ENCODE measurements around the gene KCNQ5. TPM values are rescaled to one million over a fixed set of nuclear protein-coding genes. Genes with fewer than 3 reads are reported as not detected.
A peak's percentile ranks its signal among the peaks of the same experiment; 100 is the strongest.
"Not testable (repeated sequence)": the region's sequence is repeated elsewhere in the genome, so short reads cannot be mapped to it uniquely, and the experiment has no call there.

KCNQ5 gene
- total RNA-seq, 1 experiment from 2014 or later = 4.4 TPM

- DNase-seq (ENCODE audit: low read depth) = no peak
Observed at GRCh38 chr6:72841195-72841594, 219.3 kb downstream of the KCNQ5 start.

DNA sequence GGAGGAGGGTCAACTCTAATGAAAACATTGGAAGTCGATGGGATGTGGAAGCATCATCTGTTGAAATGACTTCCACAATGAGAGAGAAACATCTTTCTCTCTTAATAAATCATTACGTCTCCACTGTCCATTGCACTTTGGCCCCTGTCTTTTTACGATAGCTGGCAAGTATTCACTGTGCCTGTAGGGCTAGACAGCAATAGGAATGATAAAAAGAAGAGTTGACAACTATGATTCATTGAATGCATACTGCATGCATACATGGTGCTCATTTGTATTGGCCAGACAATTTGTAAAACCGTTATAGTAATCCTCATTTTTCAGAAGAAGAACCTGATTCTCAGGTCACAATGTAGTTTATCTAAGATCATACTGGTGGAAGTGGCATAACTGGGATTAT, 220.3 kb downstream of the KCNQ5 start:
- DNase-seq (ENCODE audit: low read depth) = no peak

DNA sequence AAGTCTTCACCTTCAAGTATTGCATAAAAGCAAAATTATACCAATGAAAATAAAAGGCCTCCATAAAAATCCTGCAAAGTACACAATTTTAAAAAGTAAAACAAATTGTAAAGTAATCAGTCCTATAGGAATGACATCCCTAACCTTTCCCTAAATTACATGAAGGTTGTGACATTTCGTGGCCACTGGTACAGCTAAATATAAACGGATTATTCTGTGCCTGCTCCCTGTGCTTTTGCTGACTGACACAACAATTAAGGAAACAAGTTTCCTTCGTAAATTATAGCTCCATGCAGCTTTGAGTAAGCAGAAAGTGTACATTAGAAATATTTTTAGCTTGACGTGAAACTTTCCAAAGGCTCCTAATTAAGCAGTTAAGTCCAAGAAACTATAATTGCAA, 222.8 kb downstream of the KCNQ5 start:
- no peak for DNase-seq (ENCODE audit: low read depth)

GRCh38 chr6:72849346-72849745, 227.5 kb downstream of the KCNQ5 start:
- DNase-seq (ENCODE audit: low read depth) = no peak

GRCh38 chr6:72850040-72850439, 228.2 kb downstream of the KCNQ5 start:
- no peak for DNase-seq (ENCODE audit: low read depth)

DNA sequence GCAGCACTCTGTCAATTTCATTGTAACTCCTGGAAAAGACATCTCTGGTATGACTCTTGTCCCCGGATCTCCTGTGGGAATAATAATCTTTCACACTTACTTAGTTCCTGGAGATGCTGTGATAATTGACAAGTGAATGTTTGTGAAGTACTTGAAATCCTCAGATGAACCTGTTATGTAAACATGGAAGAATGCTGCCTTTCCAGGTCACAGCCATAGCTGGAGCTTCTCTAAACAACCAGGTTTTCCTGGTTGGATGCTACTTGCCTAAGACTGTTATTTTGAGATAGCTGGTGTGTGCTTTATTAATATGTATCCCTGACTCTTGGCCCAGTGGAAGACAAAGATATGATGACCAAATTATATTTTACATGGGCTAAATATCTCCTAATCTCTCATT, 228.6 kb downstream of the KCNQ5 start:
- no peak for DNase-seq (ENCODE audit: low read depth)

- DNase-seq (ENCODE audit: low read depth) = no peak
Observed at GRCh38 chr6:72855471-72855870, 233.6 kb downstream of the KCNQ5 start.

- no peak for DNase-seq (ENCODE audit: low read depth)
Observed at GRCh38 chr6:72856801-72857200, 234.9 kb downstream of the KCNQ5 start.

- DNase-seq (ENCODE audit: low read depth) = no peak
Observed at GRCh38 chr6:72857791-72858585, 236.1 kb downstream of the KCNQ5 start.

DNA sequence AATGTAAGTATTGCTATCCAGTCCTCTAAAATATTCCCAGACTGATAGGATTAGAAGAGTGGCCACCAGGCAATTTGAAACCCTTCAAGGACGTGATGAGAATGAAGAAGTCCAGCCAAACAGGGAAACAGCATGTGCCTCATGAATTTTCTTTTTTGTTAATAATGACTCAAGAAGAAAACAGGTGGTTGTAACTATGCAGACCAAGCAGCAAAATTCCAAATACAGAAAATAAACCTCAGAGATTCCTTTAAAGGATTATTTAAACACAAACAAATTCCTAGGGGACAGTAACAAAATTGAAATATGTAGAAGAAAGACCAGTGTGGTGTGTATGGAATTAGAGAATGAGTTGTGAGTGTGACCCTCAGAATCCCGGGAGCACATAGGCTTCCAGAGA, 239.2 kb downstream of the KCNQ5 start:
- no peak for DNase-seq (ENCODE audit: low read depth)

DNA sequence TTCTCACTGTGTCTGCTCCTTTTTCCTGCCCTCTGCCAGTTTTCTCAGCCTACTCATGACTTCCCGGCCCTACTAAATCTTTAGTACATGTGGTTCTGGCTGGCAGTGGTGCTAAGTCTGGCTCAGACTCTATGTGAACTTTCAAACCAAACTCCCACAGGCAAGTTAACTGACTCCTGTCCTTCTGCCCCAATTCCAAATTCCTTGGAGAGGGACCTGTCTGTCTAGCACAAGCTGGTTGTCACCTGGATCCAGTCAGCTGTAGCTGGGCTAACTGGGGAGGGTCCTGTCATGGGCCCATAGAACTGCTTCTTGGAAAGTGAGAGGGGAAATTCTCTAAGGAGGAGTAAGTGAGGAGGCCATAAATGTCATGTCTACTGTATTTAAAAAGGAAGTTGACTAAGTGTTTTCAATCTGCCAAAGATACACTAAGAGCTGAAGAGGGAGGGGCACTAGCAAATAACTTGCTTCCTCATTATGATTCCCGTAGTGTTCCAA, 240.1 kb downstream of the KCNQ5 start:
- peak; percentile 48 for DNase-seq (ENCODE audit: low read depth)

GRCh38 chr6:72863131-72863530, 241.3 kb downstream of the KCNQ5 start:
- DNase-seq (ENCODE audit: low read depth) = no peak

DNA sequence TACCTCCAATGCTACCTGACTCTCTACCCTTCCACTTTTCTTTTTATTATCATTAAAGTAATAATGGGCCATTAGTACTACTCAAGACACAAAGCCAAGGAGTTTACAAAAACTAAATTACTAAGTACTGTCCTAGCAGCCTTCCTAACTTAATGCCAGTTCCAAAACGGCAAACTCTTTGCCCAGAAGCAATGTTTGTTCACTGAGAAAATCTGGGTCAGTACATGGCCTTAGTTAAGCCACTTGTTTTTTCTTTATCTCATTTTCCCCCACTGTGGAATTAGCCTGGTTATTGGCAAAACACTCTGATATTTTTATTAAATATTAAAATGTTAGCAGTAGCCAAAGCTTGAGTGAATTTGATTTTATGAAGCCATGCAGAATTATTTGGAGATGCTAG, 242.4 kb downstream of the KCNQ5 start:
- DNase-seq (ENCODE audit: low read depth) = no peak

DNA sequence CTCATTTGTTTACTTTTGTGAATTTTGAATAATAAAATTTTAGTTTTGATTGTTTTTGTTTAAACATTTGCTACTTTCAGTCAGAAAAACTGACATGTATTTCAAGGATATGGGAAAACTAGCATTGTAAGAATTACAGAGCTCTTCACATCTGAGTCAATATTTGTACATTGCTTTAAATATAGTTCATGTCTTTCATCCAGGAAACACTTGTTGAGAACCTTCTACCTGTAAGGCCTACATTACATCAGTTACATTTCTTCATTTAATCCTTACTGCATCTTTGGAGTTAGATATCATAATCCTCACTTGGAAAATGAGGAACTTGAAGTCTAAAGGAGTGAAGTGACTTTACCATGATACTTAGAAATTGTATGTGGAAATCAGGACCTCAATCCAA, 242.9 kb downstream of the KCNQ5 start:
- DNase-seq (ENCODE audit: low read depth) = no peak

DNA sequence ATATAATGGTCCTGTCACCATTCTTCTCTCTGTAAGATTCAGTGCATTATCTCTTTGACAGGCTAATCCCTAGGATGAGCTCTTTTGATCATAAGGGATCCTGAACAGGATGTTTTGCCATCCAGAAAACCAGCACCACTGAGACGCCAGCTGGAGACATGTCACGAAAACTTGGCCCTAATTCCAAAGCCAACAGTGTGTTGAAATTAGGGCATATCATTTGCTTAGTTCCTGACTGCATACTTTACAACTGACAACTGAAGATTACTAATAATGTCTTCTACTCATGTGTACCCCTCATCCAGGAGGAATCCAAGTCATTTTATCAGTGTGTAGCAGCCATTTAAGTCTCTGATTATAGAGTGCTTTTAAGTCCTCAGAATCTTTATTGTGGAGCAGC, 243.6 kb downstream of the KCNQ5 start:
- DNase-seq (ENCODE audit: low read depth) = peak; percentile 14

DNA sequence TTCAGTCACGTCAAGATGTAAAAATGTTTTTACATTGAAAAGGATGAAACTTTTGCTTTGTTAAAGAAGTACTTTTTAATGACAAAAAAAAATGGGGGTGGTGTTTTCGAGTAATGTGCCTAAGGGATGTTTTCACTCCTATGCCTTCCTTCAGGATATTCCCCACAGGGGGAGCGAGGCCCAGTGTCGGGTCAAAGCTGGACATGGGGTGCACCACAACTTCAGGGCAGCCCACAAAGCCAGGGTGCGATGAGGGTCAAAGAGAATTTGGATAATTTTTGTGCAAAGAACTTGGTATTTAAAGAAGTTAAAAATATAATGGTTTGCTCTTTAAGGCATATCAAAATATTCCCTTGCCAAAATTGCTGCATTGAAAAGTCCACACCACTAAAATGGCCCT, 247.8 kb downstream of the KCNQ5 start:
- DNase-seq (ENCODE audit: low read depth) = no peak

GRCh38 chr6:72873433-72873832, 251.6 kb downstream of the KCNQ5 start:
- no peak for DNase-seq (ENCODE audit: low read depth)

DNA sequence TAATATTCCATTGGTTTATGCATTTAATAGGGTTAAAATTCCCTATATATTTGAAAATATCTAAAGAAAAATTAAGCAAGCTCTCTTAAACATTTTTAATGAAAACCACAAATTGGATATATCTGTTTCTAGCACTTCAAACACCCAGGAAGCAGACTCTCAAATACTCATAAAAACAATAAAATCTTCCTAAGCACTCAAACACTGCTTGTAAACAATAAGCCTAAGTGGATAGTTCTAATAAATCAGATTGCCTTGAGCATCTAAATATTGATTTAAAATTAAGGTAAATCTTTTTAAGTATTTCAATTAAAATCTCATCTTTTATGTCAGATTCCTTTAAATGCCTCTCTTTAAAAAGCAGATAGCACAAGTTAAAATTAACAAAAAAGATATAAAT, 254.4 kb downstream of the KCNQ5 start:
- no peak for DNase-seq (ENCODE audit: low read depth)

GRCh38 chr6:72886170-72886569, 264.3 kb downstream of the KCNQ5 start:
- DNase-seq (ENCODE audit: low read depth) = no peak

DNA sequence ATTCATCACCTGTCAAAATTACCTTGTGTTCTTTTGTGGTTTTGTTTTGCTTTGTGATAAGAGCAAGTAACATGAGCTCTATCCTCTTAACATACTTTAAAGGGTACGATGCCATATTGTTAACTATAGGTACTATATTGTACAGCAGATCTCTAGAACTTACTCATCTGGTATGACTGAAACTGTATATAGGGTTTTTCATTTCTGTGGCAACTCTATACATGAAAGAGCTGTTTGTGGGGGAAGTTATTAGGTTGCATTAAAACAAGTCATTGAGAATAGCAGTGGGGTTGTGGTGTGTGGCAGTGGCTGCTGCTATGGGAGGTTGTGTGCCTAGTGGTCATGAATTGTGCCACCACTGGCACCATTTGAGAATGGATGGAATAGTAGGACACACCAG, 268.4 kb downstream of the KCNQ5 start:
- no peak for DNase-seq (ENCODE audit: low read depth)

GRCh38 chr6:72890671-72891070, 268.8 kb downstream of the KCNQ5 start:
- DNase-seq (ENCODE audit: low read depth) = no peak

DNA sequence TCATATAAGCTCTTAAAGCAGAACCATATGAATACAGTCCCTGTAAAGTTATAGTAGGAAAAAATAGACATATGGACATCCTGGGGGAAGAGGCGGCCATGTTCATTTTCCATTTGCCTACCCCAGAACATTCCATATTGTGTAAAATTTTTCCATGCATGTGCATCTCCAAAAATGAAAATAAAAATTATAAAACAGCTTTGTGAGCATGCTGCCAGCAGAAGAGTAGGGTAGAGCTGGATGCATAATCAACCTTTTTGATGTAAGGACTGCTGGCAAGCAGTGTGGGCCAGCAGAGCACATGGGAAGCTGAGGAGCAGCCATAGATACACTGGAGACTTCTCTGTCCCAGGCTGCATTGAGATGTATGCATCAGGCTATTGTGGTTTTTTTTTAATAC, 271.0 kb downstream of the KCNQ5 start:
- DNase-seq (ENCODE audit: low read depth) = no peak

DNA sequence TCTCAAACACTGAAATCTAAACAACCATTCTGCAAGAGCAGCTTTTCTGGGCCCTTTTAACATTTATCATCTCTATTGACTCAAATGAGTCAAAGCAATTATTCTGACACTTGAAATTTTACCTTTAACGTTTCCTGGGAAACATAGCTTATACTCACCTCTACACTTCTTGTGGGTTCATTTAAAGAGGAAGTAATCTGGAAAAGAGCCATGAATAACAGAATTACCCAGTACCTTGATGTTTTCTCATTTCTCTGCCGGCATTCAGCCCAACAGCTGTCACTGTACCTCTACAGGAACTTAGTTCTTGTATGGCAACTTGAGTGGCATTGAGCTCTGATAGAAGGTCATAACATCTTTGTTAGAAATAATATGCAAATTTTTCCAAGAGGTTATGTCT, 272.2 kb downstream of the KCNQ5 start:
- DNase-seq (ENCODE audit: low read depth) = peak; percentile 22

DNA sequence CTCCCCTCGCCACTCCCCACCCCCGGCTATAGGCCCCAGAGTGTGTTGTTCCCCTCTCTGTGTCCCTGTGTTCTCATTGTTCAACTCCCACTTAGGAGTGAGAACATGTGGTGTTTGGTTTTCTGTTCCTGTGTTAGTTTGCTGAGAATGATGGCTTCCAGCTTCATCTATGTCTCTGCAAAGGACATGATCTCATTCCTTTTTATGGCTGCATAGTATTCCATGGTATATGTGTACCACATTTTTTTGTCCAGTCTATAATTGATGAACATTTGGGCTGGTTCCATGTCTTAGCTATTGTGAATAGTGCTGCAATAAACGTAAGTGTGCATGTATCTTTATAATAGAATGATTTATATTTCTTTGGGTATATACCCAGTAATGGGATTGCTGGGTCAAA, 276.4 kb downstream of the KCNQ5 start:
- DNase-seq (ENCODE audit: low read depth) = not testable (repeated sequence)

Data from Daoy (cell line).